Gastrocnemius medialis (tissue), 4 donors: ENCODE results near the gene ZBTB22. TPM values are rescaled to one million over a fixed set of nuclear protein-coding genes. Genes with fewer than 3 reads are reported as not detected.

Experiments
- ATAC-seq, 2 donors: fragments of 150-250 bp; one replicate each; pipeline ENCODE4 v1.9.1; 2016
- DNase-seq, 2 donors: peaks; one replicate each; pipeline ENCODE4 v3.0.0-alpha.2; 2019
- H3K27ac ChIP-seq, 4 donors: fragments of 200-600 bp; sonication (generic); 1 replicate in 1 of 4; 2 replicates in 3 of 4; pipeline ENCODE4 v1.5.1; 2016 to 2018; ENCODE audit warnings: mild to moderate bottlenecking in 2 of 4, moderate library complexity in 1 of 4
- H3K27me3 ChIP-seq, 3 donors: fragments of 200-600 bp; sonication (generic) in 2 of 3; 1 replicate in 1 of 3; 2 replicates in 2 of 3; pipeline versions ENCODE4 v1.5.1 to v1.6.0; 2016 to 2019; ENCODE audit warnings: mild to moderate bottlenecking in 1 of 3, moderate library complexity in 1 of 3
- H3K36me3 ChIP-seq, 2 donors: fragments of 200-600 bp; sonication (generic) in 1 of 2; one replicate each; pipeline ENCODE4 v1.5.1; 2017 to 2018
- H3K4me1 ChIP-seq, 2 donors: fragments of 200-600 bp; sonication (generic) in 1 of 2; one replicate each; pipeline ENCODE4 v1.5.1; 2016 to 2017; ENCODE audit warnings: mild to moderate bottlenecking in 2 of 2
- H3K4me3 ChIP-seq, 4 donors: fragments of 200-600 bp; sonication (generic) in 3 of 4; 1 replicate in 1 of 4; 2 replicates in 3 of 4; pipeline ENCODE4 v1.5.1; 2016 to 2019; ENCODE audit warnings: mild to moderate bottlenecking in 2 of 4
- H3K9me3 ChIP-seq, 3 donors: fragments of 200-600 bp; sonication (generic) in 2 of 3; 1 replicate in 1 of 3; 2 replicates in 2 of 3; pipeline ENCODE4 v1.5.1; 2016 to 2019
- CTCF ChIP-seq, 5 experiments: fragments of 450-650 bp in 3 of 5; fragments of 200-600 bp in 2 of 5; sonication (generic) in 2 of 5; IDR thresholded peaks in 4 of 5; conservative IDR thresholded peaks in 1 of 5; 1 replicate in 4 of 5; 2 replicates in 1 of 5; pipeline ENCODE4 v1.5.1; 2016 to 2019; ENCODE audit warnings: antibody characterized with exemption in 5 of 5, mild to moderate bottlenecking in 3 of 5, moderate library complexity in 3 of 5
- POLR2A ChIP-seq, 2 donors: fragments of 450-650 bp; IDR thresholded peaks; one replicate each; pipeline ENCODE4 v1.6.1; 2017; ENCODE audit warnings: antibody characterized with exemption in 2 of 2, mild to moderate bottlenecking in 2 of 2, moderate library complexity in 2 of 2
- in situ Hi-C, 4 donors: fragments of 200-750 bp; cut with MboI; loops; one replicate each; pipeline versions ENCODE4 v1.15.0 to v1.8.0; 2017; ENCODE audit warnings: low sequenced_read_pairs in 4 of 4
- intact Hi-C: fragments of 100-400 bp; cut with DNase I; formaldehyde crosslinking; loops from one replicate; pipeline ENCODE4 v1.15.1; 2023; ENCODE audit warnings: low total_unique reads
- total RNA-seq, 4 donors: library from RNA; depleted of rRNA; stranded (reverse); fragments of >200 nt; gene quantifications; one replicate each; pipeline versions ENCODE4 v1.1.0 to v1.2.3, GENCODE V29; 2016

Gene ZBTB22
- total RNA-seq, 4 donors from 2014 or later: 9.0 to 19.3 (median 16.3) TPM

GRCh38 chr6:33323623-33323948, 6.0 kb upstream of the ZBTB22 start:
- ATAC-seq (peak in 1 of 2 donors; percentile 1), DNase-seq (no peak)
- peaks cover 30 to 39% of the 10 kb centered on the region in 2 donors for H3K4me1 ChIP-seq
- in situ Hi-C loops (no loop called here), intact Hi-C loops (loop anchor here (1.0 kb wide), 3 partner anchors 22 to 87 kb away; partner anchors contain the start of genes PFDN6 and WDR46)
- H3K27ac ChIP-seq: peak overlapping the region; percentile 84 to 95 (median 90)
- H3K4me3 ChIP-seq: peak overlapping the region; percentile 61 to 88 (median 78)
- TF ChIP-seq CTCF (IDR thresholded peaks at IDR 0.05 in 4 of 5, conservative IDR thresholded peaks at IDR 0.05 in 1 of 5): no peak
- no peak for TF ChIP-seq POLR2A (IDR thresholded peaks at IDR 0.05)
- H3K36me3 ChIP-seq: peaks cover 0 to 27% of the 10 kb centered on the region in 2 donors
- H3K27me3 ChIP-seq: no peaks in the 10 kb centered on the region
- no peaks in the 10 kb centered on the region for H3K9me3 ChIP-seq

- intact Hi-C loops: no loop called here
- peak overlapping the region; percentile 58 to 93 (median 86) for H3K27ac ChIP-seq
Observed at GRCh38 chr6:33321227-33321626, 3.7 kb upstream of the ZBTB22 start.

GRCh38 chr6:33320315-33321181, 3.0 kb upstream of the ZBTB22 start:
- H3K4me1 ChIP-seq: peaks cover 43 to 56% of the 10 kb centered on the region in 2 donors

More at GRCh38 chr6:33321227-33321626, 3.7 kb upstream of the ZBTB22 start:
- ATAC-seq (no peak), DNase-seq (no peak)
- Histone ChIP-seq H3K36me3 (peaks cover 0 to 30% of the 10 kb centered on the region in 2 donors), H3K27me3 (no peaks in the 10 kb centered on the region), H3K4me1 (peaks cover 43 to 56% of the 10 kb centered on the region in 2 donors), H3K9me3 (no peaks in the 10 kb centered on the region), H3K4me3 (no peak overlapping the region)
- TF ChIP-seq CTCF (IDR thresholded peaks at IDR 0.05 in 4 of 5, conservative IDR thresholded peaks at IDR 0.05 in 1 of 5): no peak
- in situ Hi-C loops: no loop called here

GRCh38 chr6:33319939-33320314, 2.4 kb upstream of the ZBTB22 start:
- ATAC-seq (no peak), DNase-seq (no peak)
- H3K4me3 ChIP-seq: no peak overlapping the region
- H3K9me3 ChIP-seq: no peaks in the 10 kb centered on the region
- in situ Hi-C loops (no loop called here), intact Hi-C loops (loop anchor here (10.0 kb wide), 2 partner anchors 405 to 1145 kb away; partner anchors contain the start of genes AGPAT1 and RNF5)
- H3K36me3 ChIP-seq: peaks cover 0 to 30% of the 10 kb centered on the region in 2 donors
- H3K27ac ChIP-seq: peak overlapping the region; percentile 31 to 84 (median 54)
- TF ChIP-seq POLR2A (IDR thresholded peaks at IDR 0.05): no peak
- no peak for TF ChIP-seq CTCF (IDR thresholded peaks at IDR 0.05 in 4 of 5, conservative IDR thresholded peaks at IDR 0.05 in 1 of 5)
- no peaks in the 10 kb centered on the region for H3K27me3 ChIP-seq
- peaks cover 43 to 62% of the 10 kb centered on the region in 2 donors for H3K4me1 ChIP-seq

More at GRCh38 chr6:33320315-33321181, 3.0 kb upstream of the ZBTB22 start:
- no peaks in the 10 kb centered on the region for H3K27me3 ChIP-seq
- in situ Hi-C loops (no loop called here), intact Hi-C loops (no loop called here)
- DNase-seq (peak in 1 of 2 donors; percentile 57), ATAC-seq (no peak)
- H3K36me3 ChIP-seq: peaks cover 0 to 30% of the 10 kb centered on the region in 2 donors
- no peaks in the 10 kb centered on the region for H3K9me3 ChIP-seq
- H3K27ac ChIP-seq: peak overlapping the region; percentile 31 to 84 (median 54)
- no peak for TF ChIP-seq CTCF (IDR thresholded peaks at IDR 0.05 in 4 of 5, conservative IDR thresholded peaks at IDR 0.05 in 1 of 5)
- TF ChIP-seq POLR2A (IDR thresholded peaks at IDR 0.05): no peak
- H3K4me3 ChIP-seq: no peak overlapping the region
